ENCODE data around the gene KCNMA1.

- TF ChIP-seq CTCF (IDR thresholded peaks at IDR 0.05) (no peak), POLR2A (IDR thresholded peaks at IDR 0.05) (no peak)
Measured at GRCh38 chr10:77240041-77240652, 397.5 kb downstream of the KCNMA1 start.
